Measurements from ENCODE around the gene RANBP9. TPM values are rescaled to one million over a fixed set of nuclear protein-coding genes. Genes with fewer than 3 reads are reported as not detected.

Gene RANBP9
- total RNA-seq, 1 experiment from 2014 or later, result 25.8 TPM

GRCh38 chr6:13661647-13662046, 50.0 kb downstream of the RANBP9 start:
- intact Hi-C loops (cut with micrococcal nuclease), result loop anchor here (5.0 kb wide), 1 partner anchor 36 kb away; no protein-coding TSS in a partner anchor
- H3K27ac ChIP-seq (ENCODE audit: low read length), result no peak overlapping the region
- H3F3A ChIP-seq (ENCODE audit: low read length, unreplicated experiment), result no peaks in the 10 kb centered on the region
- no TSS peak for BruUV-seq (replicated peaks)
- no peak for TF ChIP-seq EZH2 (IDR thresholded peaks at IDR 0.05; ENCODE audit: low read length, unreplicated experiment)
- TF ChIP-seq, protein P1, sequence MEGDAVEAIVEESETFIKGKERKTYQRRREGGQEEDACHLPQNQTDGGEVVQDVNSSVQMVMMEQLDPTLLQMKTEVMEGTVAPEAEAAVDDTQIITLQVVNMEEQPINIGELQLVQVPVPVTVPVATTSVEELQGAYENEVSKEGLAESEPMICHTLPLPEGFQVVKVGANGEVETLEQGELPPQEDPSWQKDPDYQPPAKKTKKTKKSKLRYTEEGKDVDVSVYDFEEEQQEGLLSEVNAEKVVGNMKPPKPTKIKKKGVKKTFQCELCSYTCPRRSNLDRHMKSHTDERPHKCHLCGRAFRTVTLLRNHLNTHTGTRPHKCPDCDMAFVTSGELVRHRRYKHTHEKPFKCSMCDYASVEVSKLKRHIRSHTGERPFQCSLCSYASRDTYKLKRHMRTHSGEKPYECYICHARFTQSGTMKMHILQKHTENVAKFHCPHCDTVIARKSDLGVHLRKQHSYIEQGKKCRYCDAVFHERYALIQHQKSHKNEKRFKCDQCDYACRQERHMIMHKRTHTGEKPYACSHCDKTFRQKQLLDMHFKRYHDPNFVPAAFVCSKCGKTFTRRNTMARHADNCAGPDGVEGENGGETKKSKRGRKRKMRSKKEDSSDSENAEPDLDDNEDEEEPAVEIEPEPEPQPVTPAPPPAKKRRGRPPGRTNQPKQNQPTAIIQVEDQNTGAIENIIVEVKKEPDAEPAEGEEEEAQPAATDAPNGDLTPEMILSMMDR (conservative IDR thresholded peaks at IDR 0.05; ENCODE audit: low read depth, low read length), result no peak
- no peak for TF ChIP-seq EZH2phosphoT487 (IDR thresholded peaks at IDR 0.05; ENCODE audit: borderline replicate concordance, low read length)
- no peak overlapping the region for H3K9ac ChIP-seq (ENCODE audit: low read length)
- no peak overlapping the region for H3K4me3 ChIP-seq (ENCODE audit: low read length)
- no peaks in the 10 kb centered on the region for H3K27me3 ChIP-seq (ENCODE audit: low read length)
- ATAC-seq (no peak), DNase-seq (no peak)
- ChIA-PET CTCF (no interaction called here), POLR2A (ENCODE audit: unreplicated experiment) (no interaction called here)
- no peaks in the 10 kb centered on the region for H3K9me2 ChIP-seq (replicated peaks; ENCODE audit: low read length)
- no peaks in the 10 kb centered on the region for H3K36me3 ChIP-seq (ENCODE audit: low read depth, low read length)
- no peak overlapping the region for H3K4me2 ChIP-seq (ENCODE audit: low read length)
- peaks cover 13% of the 10 kb centered on the region for H4K20me1 ChIP-seq (ENCODE audit: low read length)
- H3K9me3 ChIP-seq (ENCODE audit: low read length), result no peaks in the 10 kb centered on the region
- H3K79me2 ChIP-seq (ENCODE audit: low read length), result peaks cover 82% of the 10 kb centered on the region
- H3K4me1 ChIP-seq (ENCODE audit: insufficient read depth, low read length), result peaks cover 3% of the 10 kb centered on the region
- H2AFZ ChIP-seq (ENCODE audit: low read length), result no peak overlapping the region

DNA sequence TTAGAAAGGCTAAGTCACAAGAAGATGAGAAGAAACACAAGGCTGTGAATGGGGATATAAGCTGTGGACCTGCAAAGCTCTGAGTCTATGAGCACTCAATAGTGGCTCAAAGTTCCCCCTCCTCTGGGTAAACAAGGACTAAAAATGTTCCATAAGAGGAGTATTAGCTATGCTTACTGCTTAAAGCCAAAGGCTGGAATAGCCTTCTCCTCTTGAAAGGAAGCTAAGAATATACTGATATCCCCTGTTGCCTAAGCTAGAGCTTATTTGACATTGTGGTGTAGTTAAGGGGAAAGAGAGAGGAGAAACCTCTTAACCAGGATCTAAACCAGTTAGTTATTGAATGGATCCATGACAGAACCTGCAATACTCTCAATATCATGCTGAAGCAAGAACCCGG, 50.7 kb downstream of the RANBP9 start:
- Histone ChIP-seq H3K27me3 (ENCODE audit: low read length) (no peaks in the 10 kb centered on the region), H3K9me2 (replicated peaks; ENCODE audit: low read length) (no peaks in the 10 kb centered on the region), H3K4me3 (ENCODE audit: low read length) (no peak overlapping the region), H3F3A (ENCODE audit: low read length, unreplicated experiment) (no peaks in the 10 kb centered on the region), H3K36me3 (ENCODE audit: low read depth, low read length) (no peaks in the 10 kb centered on the region), H3K9me3 (ENCODE audit: low read length) (no peaks in the 10 kb centered on the region), H3K4me1 (ENCODE audit: insufficient read depth, low read length) (no peaks in the 10 kb centered on the region), H3K27ac (ENCODE audit: low read length) (no peak overlapping the region), H3K4me2 (ENCODE audit: low read length) (no peak overlapping the region), H3K9ac (ENCODE audit: low read length) (no peak overlapping the region), H2AFZ (ENCODE audit: low read length) (no peak overlapping the region), H4K20me1 (ENCODE audit: low read length) (peaks cover 10% of the 10 kb centered on the region), H3K79me2 (ENCODE audit: low read length) (peaks cover 77% of the 10 kb centered on the region)
- intact Hi-C loops (cut with micrococcal nuclease), result loop anchor here (5.0 kb wide), 1 partner anchor 36 kb away; no protein-coding TSS in a partner anchor
- no TSS peak for BruUV-seq (replicated peaks)
- CTCF ChIA-PET, result no interaction called here
- POLR2A ChIA-PET (ENCODE audit: unreplicated experiment), result no interaction called here
- TF ChIP-seq EZH2 (IDR thresholded peaks at IDR 0.05; ENCODE audit: low read length, unreplicated experiment) (no peak), EZH2phosphoT487 (IDR thresholded peaks at IDR 0.05; ENCODE audit: borderline replicate concordance, low read length) (no peak)
- TF ChIP-seq, protein P1 (conservative IDR thresholded peaks at IDR 0.05; ENCODE audit: low read depth, low read length), result no peak
- DNase-seq (no peak), ATAC-seq (no peak)

GRCh38 chr6:13660273-13660672, 51.4 kb downstream of the RANBP9 start:
- Histone ChIP-seq H3K9me3 (ENCODE audit: low read length) (no peaks in the 10 kb centered on the region), H3K9me2 (replicated peaks; ENCODE audit: low read length) (no peaks in the 10 kb centered on the region), H3K4me1 (ENCODE audit: insufficient read depth, low read length) (no peaks in the 10 kb centered on the region), H3K36me3 (ENCODE audit: low read depth, low read length) (no peaks in the 10 kb centered on the region), H3K9ac (ENCODE audit: low read length) (no peak overlapping the region), H3K4me2 (ENCODE audit: low read length) (no peak overlapping the region), H4K20me1 (ENCODE audit: low read length) (peaks cover 8% of the 10 kb centered on the region; the same call in 1 of the 2 replicates), H2AFZ (ENCODE audit: low read length) (no peak overlapping the region), H3K27me3 (ENCODE audit: low read length) (no peaks in the 10 kb centered on the region), H3K4me3 (ENCODE audit: low read length) (no peak overlapping the region), H3K79me2 (ENCODE audit: low read length) (peaks cover 71% of the 10 kb centered on the region), H3K27ac (ENCODE audit: low read length) (no peak overlapping the region), H3F3A (ENCODE audit: low read length, unreplicated experiment) (no peaks in the 10 kb centered on the region)
- DNase-seq (no peak), ATAC-seq (no peak)
- intact Hi-C loops (cut with micrococcal nuclease), result loop anchor here (5.0 kb wide), 1 partner anchor 37 kb away; no protein-coding TSS in a partner anchor
- ChIA-PET POLR2A (ENCODE audit: unreplicated experiment) (no interaction called here), CTCF (no interaction called here)
- TF ChIP-seq, protein P1 (conservative IDR thresholded peaks at IDR 0.05; ENCODE audit: low read depth, low read length), result no peak
- TF ChIP-seq EZH2 (IDR thresholded peaks at IDR 0.05; ENCODE audit: low read length, unreplicated experiment), result no peak
- no peak for TF ChIP-seq EZH2phosphoT487 (IDR thresholded peaks at IDR 0.05; ENCODE audit: borderline replicate concordance, low read length)
- BruUV-seq (replicated peaks), result no TSS peak
